Measurements from ENCODE around the gene SLC8A3.

DNA sequence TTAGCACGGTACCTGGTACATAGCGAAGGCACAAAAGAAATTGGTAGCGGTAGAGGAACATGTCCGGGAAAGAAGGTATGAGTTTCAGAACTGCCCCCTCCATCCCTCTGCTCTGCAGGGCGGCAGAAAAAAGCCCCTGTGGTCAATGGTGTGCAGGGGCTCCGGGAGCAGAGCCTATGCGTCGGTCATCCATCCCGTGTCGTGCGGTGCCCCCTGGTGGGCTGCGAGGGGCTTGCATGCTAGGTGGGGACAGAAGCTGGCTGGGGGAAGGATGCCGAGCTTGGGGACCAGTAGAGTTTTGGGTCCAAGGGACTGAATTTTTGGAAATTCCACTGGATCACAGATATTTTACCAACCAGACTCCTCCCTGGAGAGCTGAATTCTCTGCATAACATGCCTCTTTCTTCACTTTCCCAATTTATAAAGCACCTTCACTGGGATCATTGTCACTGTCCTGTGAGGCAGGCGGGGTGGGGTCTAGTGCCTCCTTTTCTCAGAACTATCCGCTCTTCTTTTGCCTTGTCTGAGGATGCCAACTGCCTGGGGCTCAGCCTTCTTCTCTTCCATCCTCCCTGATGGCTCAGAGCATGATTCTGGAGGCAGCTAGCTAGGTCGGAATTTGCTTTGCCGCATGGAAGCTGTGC, 160.8 kb downstream of the SLC8A3 start:
- no peak for TF ChIP-seq SIN3A (IDR thresholded peaks at IDR 0.05; ENCODE audit: borderline replicate concordance, insufficient read depth, low read depth, low read length)
- TF ChIP-seq, protein P1, sequence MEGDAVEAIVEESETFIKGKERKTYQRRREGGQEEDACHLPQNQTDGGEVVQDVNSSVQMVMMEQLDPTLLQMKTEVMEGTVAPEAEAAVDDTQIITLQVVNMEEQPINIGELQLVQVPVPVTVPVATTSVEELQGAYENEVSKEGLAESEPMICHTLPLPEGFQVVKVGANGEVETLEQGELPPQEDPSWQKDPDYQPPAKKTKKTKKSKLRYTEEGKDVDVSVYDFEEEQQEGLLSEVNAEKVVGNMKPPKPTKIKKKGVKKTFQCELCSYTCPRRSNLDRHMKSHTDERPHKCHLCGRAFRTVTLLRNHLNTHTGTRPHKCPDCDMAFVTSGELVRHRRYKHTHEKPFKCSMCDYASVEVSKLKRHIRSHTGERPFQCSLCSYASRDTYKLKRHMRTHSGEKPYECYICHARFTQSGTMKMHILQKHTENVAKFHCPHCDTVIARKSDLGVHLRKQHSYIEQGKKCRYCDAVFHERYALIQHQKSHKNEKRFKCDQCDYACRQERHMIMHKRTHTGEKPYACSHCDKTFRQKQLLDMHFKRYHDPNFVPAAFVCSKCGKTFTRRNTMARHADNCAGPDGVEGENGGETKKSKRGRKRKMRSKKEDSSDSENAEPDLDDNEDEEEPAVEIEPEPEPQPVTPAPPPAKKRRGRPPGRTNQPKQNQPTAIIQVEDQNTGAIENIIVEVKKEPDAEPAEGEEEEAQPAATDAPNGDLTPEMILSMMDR (IDR thresholded peaks at IDR 0.05): peak; percentile 83
